Measurements from ENCODE around the gene FGGY.

Gene FGGY

GRCh38 chr1:59505596-59506028, 208.7 kb downstream of the FGGY start:
- 96% methylated on average over 2 of the region's 2 CpGs for WGBS
- H3K4me1 ChIP-seq (ENCODE audit: insufficient read depth, low read length): peaks cover 8% of the 10 kb centered on the region

GRCh38 chr1:59506952-59507351, 210.1 kb downstream of the FGGY start:
- no peaks in the 10 kb centered on the region for H3K27me3 ChIP-seq (ENCODE audit: insufficient read depth, low read length)
- 91% methylated on average over 3 of the region's 3 CpGs for WGBS

More at GRCh38 chr1:59505596-59506028, 208.7 kb downstream of the FGGY start:
- Histone ChIP-seq H3K27ac (ENCODE audit: low read depth, low read length) (no peak overlapping the region), H3K36me3 (ENCODE audit: insufficient read depth, low read length) (no peaks in the 10 kb centered on the region), H3K4me3 (ENCODE audit: low read length) (no peak overlapping the region), H3K9me3 (ENCODE audit: insufficient read depth, low read depth, low read length) (no peaks in the 10 kb centered on the region), H3K27me3 (ENCODE audit: insufficient read depth, low read length) (no peaks in the 10 kb centered on the region), H3K9ac (ENCODE audit: low read depth, low read length) (no peak overlapping the region)

DNA sequence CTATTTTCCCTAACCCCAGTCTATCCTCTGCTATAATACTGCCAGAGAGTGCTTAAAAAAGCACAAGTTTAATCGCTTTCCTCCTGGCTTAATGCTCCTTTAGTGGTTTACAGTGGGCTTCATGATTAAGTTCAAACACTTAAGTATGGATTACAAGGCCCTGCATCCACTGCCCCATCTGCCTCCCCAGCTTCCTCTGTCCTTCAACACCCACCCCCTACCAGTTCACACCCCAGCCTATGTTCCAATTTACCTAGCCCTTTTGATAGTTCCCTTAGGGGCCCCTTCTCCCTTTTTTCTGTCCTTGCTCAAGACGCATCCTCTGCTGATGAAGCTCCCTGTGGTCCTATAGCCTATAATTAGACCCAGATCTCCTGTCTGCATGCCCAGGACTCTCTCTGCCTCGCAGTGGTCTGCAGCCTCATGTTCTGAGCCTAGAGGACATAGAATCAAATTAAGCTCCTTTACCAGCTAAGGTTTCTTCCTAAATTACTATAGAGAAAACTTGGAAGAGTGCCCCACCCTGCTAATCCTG, 212.5 kb downstream of the FGGY start:
- no peaks in the 10 kb centered on the region for H3K9me3 ChIP-seq (ENCODE audit: insufficient read depth, low read depth, low read length)
- no peak overlapping the region for H3K9ac ChIP-seq (ENCODE audit: low read depth, low read length)
- WGBS: 90% methylated on average over 3 of the region's 3 CpGs
- no peaks in the 10 kb centered on the region for H3K27me3 ChIP-seq (ENCODE audit: insufficient read depth, low read length)
- no peaks in the 10 kb centered on the region for H3K36me3 ChIP-seq (ENCODE audit: insufficient read depth, low read length)
- H3K4me3 ChIP-seq (ENCODE audit: low read length): no peak overlapping the region
- peaks cover 6% of the 10 kb centered on the region for H3K4me1 ChIP-seq (ENCODE audit: insufficient read depth, low read length)
- no peak overlapping the region for H3K27ac ChIP-seq (ENCODE audit: low read depth, low read length)

More at GRCh38 chr1:59506952-59507351, 210.1 kb downstream of the FGGY start:
- Histone ChIP-seq H3K4me3 (ENCODE audit: low read length) (no peak overlapping the region), H3K27ac (ENCODE audit: low read depth, low read length) (no peak overlapping the region), H3K9me3 (ENCODE audit: insufficient read depth, low read depth, low read length) (no peaks in the 10 kb centered on the region), H3K9ac (ENCODE audit: low read depth, low read length) (no peak overlapping the region), H3K4me1 (ENCODE audit: insufficient read depth, low read length) (peaks cover 6% of the 10 kb centered on the region), H3K36me3 (ENCODE audit: insufficient read depth, low read length) (no peaks in the 10 kb centered on the region)

GRCh38 chr1:59510249-59510648, 213.4 kb downstream of the FGGY start:
- no peak overlapping the region for H3K4me3 ChIP-seq (ENCODE audit: low read length)
- no peaks in the 10 kb centered on the region for H3K36me3 ChIP-seq (ENCODE audit: insufficient read depth, low read length)
- H3K4me1 ChIP-seq (ENCODE audit: insufficient read depth, low read length): peaks cover 6% of the 10 kb centered on the region
- no peak overlapping the region for H3K9ac ChIP-seq (ENCODE audit: low read depth, low read length)
- WGBS: 100% methylated on average over 1 of the region's 1 CpG
- H3K27me3 ChIP-seq (ENCODE audit: insufficient read depth, low read length): no peaks in the 10 kb centered on the region
- no peaks in the 10 kb centered on the region for H3K9me3 ChIP-seq (ENCODE audit: insufficient read depth, low read depth, low read length)
- no peak overlapping the region for H3K27ac ChIP-seq (ENCODE audit: low read depth, low read length)

DNA sequence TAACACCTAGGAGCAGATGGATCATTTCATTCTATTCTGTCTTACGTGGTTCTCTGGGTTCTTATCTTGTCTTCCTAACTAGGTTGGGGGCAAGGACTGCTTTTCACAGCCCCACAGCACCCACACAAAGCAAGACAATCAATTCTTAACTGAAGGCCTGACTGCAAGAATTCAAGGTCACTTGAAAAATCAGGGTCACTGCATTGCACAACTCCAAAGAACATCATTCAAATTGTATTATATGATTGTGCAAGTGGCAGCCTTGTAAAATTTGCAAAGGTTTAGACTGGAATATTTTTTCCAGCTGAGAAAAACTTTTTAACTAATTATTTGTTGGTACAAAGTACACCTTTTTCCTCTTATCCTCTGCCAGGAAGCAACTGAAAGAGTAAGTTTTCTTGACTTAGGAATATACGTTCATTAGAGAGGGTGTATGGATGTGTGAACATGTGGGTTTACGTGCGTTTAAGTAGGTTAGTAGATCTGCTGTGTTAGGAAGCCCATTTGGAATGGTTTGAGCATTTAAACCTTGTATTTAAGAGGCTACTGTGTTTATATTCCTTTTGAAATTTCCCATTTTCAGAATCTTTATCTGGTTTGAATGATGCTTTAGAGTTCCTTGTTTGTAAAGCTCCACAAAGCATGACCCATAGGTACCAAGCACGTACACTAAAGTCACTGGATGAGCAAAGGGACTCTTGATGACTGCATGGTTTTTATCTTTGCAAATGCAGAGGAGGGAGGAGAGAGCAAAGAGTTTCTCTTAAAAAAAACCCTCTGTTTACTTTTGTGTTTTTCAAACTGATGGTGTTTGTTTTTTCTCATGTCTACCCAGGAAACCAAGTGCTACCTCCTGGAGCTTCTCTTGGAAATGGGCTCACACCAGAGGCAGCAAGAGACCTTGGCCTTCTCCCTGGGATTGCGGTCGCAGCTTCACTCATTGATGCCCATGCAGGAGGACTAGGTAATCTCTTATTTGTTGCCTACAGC, 214.9 kb downstream of the FGGY start:
- WGBS: 92% methylated on average over 7 of the region's 7 CpGs

DNA sequence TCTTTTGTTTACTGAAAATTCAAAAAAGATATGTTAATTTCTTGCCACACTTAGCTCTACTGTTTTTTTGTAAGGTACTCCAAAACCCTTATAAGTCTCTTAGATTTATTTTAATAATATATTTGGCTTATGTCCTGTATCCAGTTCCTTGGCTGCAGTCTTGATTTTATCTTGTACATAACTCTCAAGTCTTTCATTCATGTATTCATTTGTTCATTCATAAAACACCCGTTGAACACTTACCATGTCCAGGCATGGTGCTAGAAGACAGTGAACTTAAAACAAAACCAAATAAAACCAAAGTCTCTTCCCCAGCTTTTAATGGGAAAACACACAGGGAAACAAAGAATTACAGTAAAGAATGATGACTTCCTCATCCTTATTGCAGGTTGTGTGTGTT, 215.8 kb downstream of the FGGY start:
- Histone ChIP-seq H3K27me3 (ENCODE audit: insufficient read depth, low read length) (no peaks in the 10 kb centered on the region), H3K9ac (ENCODE audit: low read depth, low read length) (no peak overlapping the region), H3K4me1 (ENCODE audit: insufficient read depth, low read length) (no peaks in the 10 kb centered on the region), H3K9me3 (ENCODE audit: insufficient read depth, low read depth, low read length) (no peaks in the 10 kb centered on the region), H3K4me3 (ENCODE audit: low read length) (no peak overlapping the region), H3K36me3 (ENCODE audit: insufficient read depth, low read length) (no peaks in the 10 kb centered on the region), H3K27ac (ENCODE audit: low read depth, low read length) (no peak overlapping the region)
- WGBS: 95% methylated on average over 1 of the region's 1 CpG

More for the DNA sequence above, 214.9 kb downstream of the FGGY start:
- Histone ChIP-seq H3K9me3 (ENCODE audit: insufficient read depth, low read depth, low read length) (no peaks in the 10 kb centered on the region), H3K27ac (ENCODE audit: low read depth, low read length) (no peak overlapping the region), H3K9ac (ENCODE audit: low read depth, low read length) (no peak overlapping the region), H3K27me3 (ENCODE audit: insufficient read depth, low read length) (no peaks in the 10 kb centered on the region), H3K4me1 (ENCODE audit: insufficient read depth, low read length) (no peaks in the 10 kb centered on the region), H3K36me3 (ENCODE audit: insufficient read depth, low read length) (no peaks in the 10 kb centered on the region), H3K4me3 (ENCODE audit: low read length) (no peak overlapping the region)

DNA sequence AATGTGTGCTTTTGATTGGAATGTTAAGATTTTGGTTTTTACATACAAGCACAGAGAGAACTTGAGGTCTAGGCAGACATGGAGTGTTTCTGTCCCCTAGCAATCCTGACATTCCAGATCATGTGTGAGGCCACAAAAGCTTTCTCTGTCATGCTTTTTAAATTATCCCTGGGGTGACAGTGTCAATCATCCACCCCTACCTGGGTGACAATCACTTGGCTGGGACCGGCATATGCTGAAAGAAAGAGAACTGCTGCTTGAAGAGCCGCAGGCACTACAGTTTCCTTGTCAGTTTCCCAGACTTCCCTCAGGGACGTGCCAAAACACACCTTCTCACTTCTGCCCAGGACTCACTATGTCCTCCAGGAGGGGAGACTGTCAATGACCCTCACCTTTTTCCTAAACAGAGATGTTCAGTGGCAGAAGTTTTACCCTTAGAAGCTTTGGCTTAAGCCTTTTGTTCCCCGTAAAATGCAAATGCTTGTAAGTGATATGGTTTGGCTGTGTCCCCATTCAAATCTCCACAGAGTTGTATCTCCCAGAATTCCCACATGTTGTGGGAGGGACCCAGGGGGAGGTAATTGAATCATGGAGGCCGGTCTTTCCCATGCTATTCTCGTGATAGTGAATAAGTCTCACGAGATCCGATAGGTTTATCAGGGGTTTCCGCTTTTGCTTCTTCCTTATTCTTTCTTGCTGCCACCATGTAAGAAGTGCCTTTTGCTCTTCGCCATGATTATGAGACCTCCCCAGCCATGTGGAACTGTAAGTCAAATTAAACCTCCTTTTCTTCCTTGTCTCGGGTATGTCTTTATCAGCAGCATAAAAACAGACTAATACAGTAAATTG, 217.4 kb downstream of the FGGY start:
- H3K9ac ChIP-seq (ENCODE audit: low read depth, low read length): no peak overlapping the region
- 94% methylated on average over 9 of the region's 11 CpGs for WGBS

GRCh38 chr1:59516881-59517280, 220.0 kb downstream of the FGGY start:
- Histone ChIP-seq H3K4me1 (ENCODE audit: insufficient read depth, low read length) (no peaks in the 10 kb centered on the region), H3K9ac (ENCODE audit: low read depth, low read length) (no peak overlapping the region), H3K27me3 (ENCODE audit: insufficient read depth, low read length) (no peaks in the 10 kb centered on the region), H3K4me3 (ENCODE audit: low read length) (no peak overlapping the region), H3K36me3 (ENCODE audit: insufficient read depth, low read length) (no peaks in the 10 kb centered on the region), H3K27ac (ENCODE audit: low read depth, low read length) (no peak overlapping the region), H3K9me3 (ENCODE audit: insufficient read depth, low read depth, low read length) (no peaks in the 10 kb centered on the region)

More for the DNA sequence above, 217.4 kb downstream of the FGGY start:
- no peaks in the 10 kb centered on the region for H3K27me3 ChIP-seq (ENCODE audit: insufficient read depth, low read length)
- H3K27ac ChIP-seq (ENCODE audit: low read depth, low read length): no peak overlapping the region
- H3K4me3 ChIP-seq (ENCODE audit: low read length): no peak overlapping the region
- no peaks in the 10 kb centered on the region for H3K36me3 ChIP-seq (ENCODE audit: insufficient read depth, low read length)
- no peaks in the 10 kb centered on the region for H3K4me1 ChIP-seq (ENCODE audit: insufficient read depth, low read length)
- no peaks in the 10 kb centered on the region for H3K9me3 ChIP-seq (ENCODE audit: insufficient read depth, low read depth, low read length)

GRCh38 chr1:59520194-59520593, 223.3 kb downstream of the FGGY start:
- Histone ChIP-seq H3K4me3 (ENCODE audit: low read length) (no peak overlapping the region), H3K36me3 (ENCODE audit: insufficient read depth, low read length) (no peaks in the 10 kb centered on the region), H3K9ac (ENCODE audit: low read depth, low read length) (no peak overlapping the region), H3K27me3 (ENCODE audit: insufficient read depth, low read length) (no peaks in the 10 kb centered on the region), H3K4me1 (ENCODE audit: insufficient read depth, low read length) (no peaks in the 10 kb centered on the region), H3K9me3 (ENCODE audit: insufficient read depth, low read depth, low read length) (no peaks in the 10 kb centered on the region), H3K27ac (ENCODE audit: low read depth, low read length) (no peak overlapping the region)
- WGBS: 99% methylated on average over 3 of the region's 3 CpGs

- Histone ChIP-seq H3K4me1 (ENCODE audit: insufficient read depth, low read length) (no peaks in the 10 kb centered on the region), H3K27ac (ENCODE audit: low read depth, low read length) (no peak overlapping the region), H3K27me3 (ENCODE audit: insufficient read depth, low read length) (no peaks in the 10 kb centered on the region), H3K36me3 (ENCODE audit: insufficient read depth, low read length) (no peaks in the 10 kb centered on the region), H3K9ac (ENCODE audit: low read depth, low read length) (no peak overlapping the region), H3K4me3 (ENCODE audit: low read length) (no peak overlapping the region), H3K9me3 (ENCODE audit: insufficient read depth, low read depth, low read length) (no peaks in the 10 kb centered on the region)
- 86% methylated on average over 12 of the region's 12 CpGs for WGBS
These were observed 224.0 kb downstream of the FGGY start for GRCh38 chr1:59520827-59521418.
